ENCODE data around the gene ETNK1.
"Not testable (repeated sequence)": the region's sequence is repeated elsewhere in the genome, so short reads cannot be mapped to it uniquely, and the experiment has no call there.

Gene ETNK1

GRCh38 chr12:22691319-22691718, 66.3 kb downstream of the ETNK1 start:
- no peak for DNase-seq

GRCh38 chr12:22692467-22692866, 67.5 kb downstream of the ETNK1 start:
- DNase-seq, result not testable (repeated sequence)

GRCh38 chr12:22692964-22693555, 68.1 kb downstream of the ETNK1 start:
- DNase-seq, result no peak

GRCh38 chr12:22698576-22698975, 73.6 kb downstream of the ETNK1 start:
- no peak for DNase-seq

- not testable (repeated sequence) for DNase-seq
Measured at GRCh38 chr12:22699705-22700104, 74.7 kb downstream of the ETNK1 start.

- DNase-seq, result no peak
Measured at GRCh38 chr12:22700106-22700505, 75.1 kb downstream of the ETNK1 start.

GRCh38 chr12:22701216-22701809, 76.3 kb downstream of the ETNK1 start:
- not testable (repeated sequence) for DNase-seq

- no peak for DNase-seq
Measured at GRCh38 chr12:22702690-22703089, 77.7 kb downstream of the ETNK1 start.

- DNase-seq, result no peak
Measured at GRCh38 chr12:22709292-22709691, 84.3 kb downstream of the ETNK1 start.

- DNase-seq, result no peak
Measured at GRCh38 chr12:22712083-22712482, 87.1 kb downstream of the ETNK1 start.

- no peak for DNase-seq
Measured at GRCh38 chr12:22715254-22715653, 90.3 kb downstream of the ETNK1 start.

GRCh38 chr12:22719745-22720144, 94.8 kb downstream of the ETNK1 start:
- no peak for DNase-seq

GRCh38 chr12:22722081-22722480, 97.1 kb downstream of the ETNK1 start:
- DNase-seq, result no peak

- DNase-seq, result no peak
Measured at GRCh38 chr12:22722779-22723178, 97.8 kb downstream of the ETNK1 start.

GRCh38 chr12:22728987-22729386, 104.0 kb downstream of the ETNK1 start:
- no peak for DNase-seq

GRCh38 chr12:22729431-22729956, 104.5 kb downstream of the ETNK1 start:
- DNase-seq, result no peak

GRCh38 chr12:22729957-22730443, 105.0 kb downstream of the ETNK1 start:
- DNase-seq, result no peak

GRCh38 chr12:22731236-22731635, 106.3 kb downstream of the ETNK1 start:
- DNase-seq, result no peak

GRCh38 chr12:22733756-22734155, 108.8 kb downstream of the ETNK1 start:
- no peak for DNase-seq

GRCh38 chr12:22738945-22739344, 114.0 kb downstream of the ETNK1 start:
- DNase-seq, result no peak
